Spleen (tissue), 11 donors: ENCODE results near the gene BICRA. TPM values are rescaled to one million over a fixed set of nuclear protein-coding genes. Genes with fewer than 3 reads are reported as not detected.
A peak's percentile ranks its signal among the peaks of the same experiment; 100 is the strongest.

Source experiments
- DNase-seq: peaks from one replicate; pipeline ENCODE4 v3.0.0-alpha.2; 2020
- H3K27ac ChIP-seq, 8 donors: fragments of 200-600 bp; sonication (generic) in 7 of 8; 1 replicate in 4 of 8; 2 replicates in 4 of 8; pipeline versions ENCODE4 v1.5.0 to v1.8.0; 2016 to 2021; ENCODE audit warnings: inconsistent platforms in 4 of 8, mild to moderate bottlenecking in 4 of 8, moderate library complexity in 1 of 8
- H3K27me3 ChIP-seq, 7 donors: fragments of 200-600 bp; sonication (generic) in 6 of 7; replicated peaks in 1 of 7; 1 replicate in 4 of 7; 2 replicates in 3 of 7; pipeline versions ENCODE4 v1.5.0 to v1.8.0; 2016 to 2021; ENCODE audit warnings: inconsistent platforms in 3 of 7, mild to moderate bottlenecking in 1 of 7
- H3K36me3 ChIP-seq, 6 donors: fragments of 200-600 bp; sonication (generic) in 5 of 6; 1 replicate in 4 of 6; 2 replicates in 2 of 6; pipeline versions ENCODE4 v1.5.0 to v1.8.0; 2016 to 2021; ENCODE audit warnings: inconsistent platforms in 2 of 6
- H3K4me1 ChIP-seq, 6 donors: fragments of 200-600 bp; sonication (generic) in 5 of 6; 1 replicate in 3 of 6; 2 replicates in 3 of 6; pipeline versions ENCODE4 v1.5.0 to v1.8.0; 2016 to 2021; ENCODE audit warnings: inconsistent platforms in 3 of 6
- H3K4me3 ChIP-seq, 8 donors: fragments of 200-600 bp; sonication (generic) in 7 of 8; 1 replicate in 4 of 8; 2 replicates in 4 of 8; pipeline versions ENCODE4 v1.5.0 to v1.8.0; 2016 to 2021; ENCODE audit warnings: inconsistent platforms in 4 of 8, mild to moderate bottlenecking in 4 of 8, moderate library complexity in 2 of 8
- H3K9me3 ChIP-seq, 8 donors: fragments of 200-600 bp; sonication (generic) in 7 of 8; 1 replicate in 4 of 8; 2 replicates in 4 of 8; pipeline versions ENCODE4 v1.5.0 to v1.8.0; 2016 to 2021; ENCODE audit warnings: inconsistent platforms in 4 of 8
- CTCF ChIP-seq, 11 experiments: fragments of 200-600 bp in 7 of 11; fragments of 450-650 bp in 4 of 11; sonication (generic) in 4 of 11; IDR thresholded peaks in 8 of 11; conservative IDR thresholded peaks in 3 of 11; 1 replicate in 7 of 11; 2 replicates in 4 of 11; pipeline versions ENCODE4 v1.4.0 to v1.8.0; 2016 to 2021; ENCODE audit warnings: antibody characterized with exemption in 11 of 11, inconsistent platforms in 4 of 11, mild to moderate bottlenecking in 1 of 11
- POLR2A ChIP-seq, 3 donors: fragments of 450-650 bp; IDR thresholded peaks; one replicate each; pipeline ENCODE4 v1.5.1; 2017; ENCODE audit warnings: antibody characterized with exemption in 3 of 3, mild to moderate bottlenecking in 1 of 3
- POLR2AphosphoS5 ChIP-seq, 3 donors: sonication (generic); formaldehyde crosslinking; IDR thresholded peaks; one replicate each; pipeline ENCODE4 v1.5.1; 2017; ENCODE audit warnings: antibody characterized with exemption in 3 of 3
- WGBS, 5 donors: extraction: QIAGEN DNeasy Blood & Tissue Kit in 3 of 5; methylation state at CpG; one replicate each; pipeline versions ENCODE4 v1.1.5 to v1.1.7; 2013 to 2018; 5-methylcytosine and 5-hydroxymethylcytosine counted together
- intact Hi-C: fragments of 100-400 bp; cut with DNase I; formaldehyde crosslinking; loops from one replicate; pipeline ENCODE4 v1.15.0; 2023; ENCODE audit warnings: low total_unique reads
- polyA plus RNA-seq, 3 donors: library from polyadenylated mRNA; stranded (reverse); fragments of 200-250 nt; gene quantifications; one replicate each; pipeline ENCODE4 v1.2.1, GENCODE V29; 2013
- total RNA-seq, 7 donors: library from RNA; depleted of rRNA in 3 of 7; stranded (reverse); fragments of >200 nt in 3 of 7; fragmentation: NEBNext Ultra II Directional in 4 of 7; extraction: Animal tissue kit (Norgen Biotek cat#: 25700) in 4 of 7; gene quantifications; one replicate each; pipeline versions ENCODE4 v1.1.0 to v1.2.1, GENCODE V29; 2016 to 2021
- donor health status: healthy with polysubstance abuse.
- donor health status: DM: no; HTN: no; CAD: no; lungs with moderate emphysema.
- donor health status: DM: no; HTN: no; CAD: no.
- donor health status: Bipolar disorder and iron deficiency.
- donor health status: healthy.
- donor health status: DM: no; HTN: no; CAD: no.
- donor health status: DM: yes; HTN: yes; CAD: no.

Gene BICRA
- total and polyA plus RNA-seq, 10 donors = 2.2 to 21.8 (median 18.2) TPM

GRCh38 chr19:47623921-47624391, 15.0 kb downstream of the BICRA start:
- 79 to 88% (median 85%) methylated on average over 18 of the region's 18 CpGs for WGBS, 5 donors
- peaks cover 0 to 90% (median 31%) of the 10 kb centered on the region in 6 donors for H3K4me1 ChIP-seq
- TF ChIP-seq CTCF (IDR thresholded peaks at IDR 0.05 in 8 of 11, conservative IDR thresholded peaks at IDR 0.05 in 3 of 11) = no peak
- TF ChIP-seq POLR2AphosphoS5 (IDR thresholded peaks at IDR 0.05) = peak in 1 of 3 donors; percentile 4
- no peaks in the 10 kb centered on the region for H3K9me3 ChIP-seq
- intact Hi-C loops = no loop called here
- H3K36me3 ChIP-seq = peaks cover 0 to 43% (median 0%) of the 10 kb centered on the region in 6 donors
- no peak overlapping the region for H3K27ac ChIP-seq
- no peak for DNase-seq
- no peak overlapping the region for H3K4me3 ChIP-seq
- no peaks in the 10 kb centered on the region for H3K27me3 ChIP-seq

GRCh38 chr19:47625650-47626049, 16.7 kb downstream of the BICRA start:
- no peaks in the 10 kb centered on the region for H3K9me3 ChIP-seq
- intact Hi-C loops = no loop called here
- no peaks in the 10 kb centered on the region for H3K27me3 ChIP-seq
- peaks cover 0 to 45% (median 0%) of the 10 kb centered on the region in 6 donors for H3K36me3 ChIP-seq
- WGBS, 5 donors = 76 to 94% (median 87%) methylated on average over 7 of the region's 7 CpGs
- H3K4me1 ChIP-seq = peaks cover 0 to 85% (median 26%) of the 10 kb centered on the region in 6 donors
- no peak for TF ChIP-seq POLR2A (IDR thresholded peaks at IDR 0.05)
- no peak for TF ChIP-seq CTCF (IDR thresholded peaks at IDR 0.05 in 8 of 11, conservative IDR thresholded peaks at IDR 0.05 in 3 of 11)
- no peak for TF ChIP-seq POLR2AphosphoS5 (IDR thresholded peaks at IDR 0.05)
- peak overlapping the region in 2 of 8 donors; percentile 3 to 45 for H3K27ac ChIP-seq
- DNase-seq = no peak
- H3K4me3 ChIP-seq = no peak overlapping the region

GRCh38 chr19:47626238-47626637, 17.3 kb downstream of the BICRA start:
- WGBS, 5 donors = 71 to 85% (median 75%) methylated on average over 8 of the region's 8 CpGs
- Histone ChIP-seq H3K27ac (peak overlapping the region in 2 of 8 donors; percentile 3 to 45), H3K4me3 (no peak overlapping the region), H3K9me3 (no peaks in the 10 kb centered on the region), H3K36me3 (peaks cover 0 to 45% (median 0%) of the 10 kb centered on the region in 6 donors), H3K27me3 (no peaks in the 10 kb centered on the region), H3K4me1 (peaks cover 0 to 84% (median 27%) of the 10 kb centered on the region in 6 donors)
- DNase-seq = no peak
- no peak for TF ChIP-seq POLR2A (IDR thresholded peaks at IDR 0.05)
- no peak for TF ChIP-seq POLR2AphosphoS5 (IDR thresholded peaks at IDR 0.05)
- TF ChIP-seq CTCF (IDR thresholded peaks at IDR 0.05 in 8 of 11, conservative IDR thresholded peaks at IDR 0.05 in 3 of 11) = no peak
- intact Hi-C loops = no loop called here

- DNase-seq = no peak
- 72 to 87% (median 78%) methylated on average over 4 of the region's 4 CpGs for whole genome bisulfite sequencing, 5 donors
- Histone ChIP-seq H3K36me3 (peaks cover 0 to 52% (median 0%) of the 10 kb centered on the region in 6 donors), H3K4me1 (peaks cover 0 to 78% (median 29%) of the 10 kb centered on the region in 6 donors), H3K27me3 (no peaks in the 10 kb centered on the region), H3K4me3 (no peak overlapping the region), H3K27ac (no peak overlapping the region), H3K9me3 (no peaks in the 10 kb centered on the region)
- intact Hi-C loops = no loop called here
- TF ChIP-seq POLR2AphosphoS5 (IDR thresholded peaks at IDR 0.05) (no peak), CTCF (IDR thresholded peaks at IDR 0.05 in 8 of 11, conservative IDR thresholded peaks at IDR 0.05 in 3 of 11) (no peak), POLR2A (IDR thresholded peaks at IDR 0.05) (no peak)
Measured at GRCh38 chr19:47628078-47628771, 19.3 kb downstream of the BICRA start.
